ENCODE data around the gene BMPER.

DNA sequence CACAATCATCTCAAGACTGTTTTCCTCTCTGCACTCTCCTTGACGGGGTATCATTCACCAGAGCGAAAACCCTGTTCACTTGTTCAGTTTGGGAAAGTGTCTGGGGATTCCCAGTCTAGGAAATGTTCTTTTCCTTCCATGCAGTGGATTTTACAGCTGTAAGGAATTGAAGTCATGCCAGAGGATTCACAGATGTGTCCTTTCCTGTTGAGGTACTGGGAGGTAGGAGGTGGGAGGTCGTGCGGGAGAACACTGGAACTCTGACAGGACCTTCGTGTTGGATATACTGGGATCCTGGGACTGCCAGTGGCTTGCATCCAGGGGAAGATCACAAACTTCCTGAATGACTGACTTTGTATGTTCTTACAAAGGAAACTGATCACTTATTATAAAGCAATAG is 185.5 kb downstream of the BMPER start:
- TF ChIP-seq EZH2 (IDR thresholded peaks at IDR 0.05; ENCODE audit: borderline replicate concordance, low read depth, low read length, poor library complexity, severe bottlenecking), result no peak
- TF ChIP-seq CTCF (conservative IDR thresholded peaks at IDR 0.05; ENCODE audit: low read depth, low read length), result no peak
